Stomach (tissue), 9 donors: ENCODE measurements around the gene MMP14. TPM values are rescaled to one million over a fixed set of nuclear protein-coding genes. Genes with fewer than 3 reads are reported as not detected.
A peak's percentile ranks its signal among the peaks of the same experiment; 100 is the strongest.

Experiments
- DNase-seq, 2 donors: peaks; one replicate each; pipeline versions ENCODE4 v3.0.0 to v3.0.0-alpha.2; 2013 to 2019
- H3K27ac ChIP-seq, 5 donors: fragments of 200-600 bp in 4 of 5; sonication (generic) in 4 of 5; one replicate each; pipeline ENCODE4 v1.5.1; 2013 to 2019; ENCODE audit warnings: mild to moderate bottlenecking in 1 of 5, moderate library complexity in 1 of 5
- H3K27me3 ChIP-seq, 3 donors: fragments of 200-600 bp; sonication (generic); one replicate each; pipeline ENCODE4 v1.5.1; 2017 to 2019; ENCODE audit warnings: mixed run types in 1 of 3
- H3K36me3 ChIP-seq, 4 donors: fragments of 200-600 bp; sonication (generic); 1 replicate in 3 of 4; 2 replicates in 1 of 4; pipeline ENCODE4 v1.5.1; 2016 to 2019
- H3K4me1 ChIP-seq, 4 donors: fragments of 200-600 bp; sonication (generic); one replicate each; pipeline ENCODE4 v1.5.1; 2016 to 2019
- H3K4me3 ChIP-seq, 4 donors: fragments of 200-600 bp; sonication (generic) in 3 of 4; one replicate each; pipeline ENCODE4 v1.5.1; 2016 to 2019; ENCODE audit warnings: mild to moderate bottlenecking in 1 of 4
- H3K9me3 ChIP-seq, 4 donors: fragments of 200-600 bp; sonication (generic); one replicate each; pipeline ENCODE4 v1.5.1; 2016 to 2019
- EP300 ChIP-seq: sonication (generic); formaldehyde crosslinking; IDR thresholded peaks from one replicate; pipeline ENCODE4 v1.6.1; 2017; ENCODE audit warnings: antibody characterized with exemption
- POLR2A ChIP-seq, 4 donors: fragments of 450-650 bp; IDR thresholded peaks; one replicate each; pipeline ENCODE4 v1.6.1; 2016; ENCODE audit warnings: antibody characterized with exemption in 4 of 4, control low read depth in 2 of 4, mild to moderate bottlenecking in 1 of 4, moderate library complexity in 1 of 4
- POLR2AphosphoS5 ChIP-seq, 3 donors: sonication (generic); formaldehyde crosslinking; IDR thresholded peaks; one replicate each; pipeline ENCODE4 v1.6.1; 2016; ENCODE audit warnings: antibody characterized with exemption in 3 of 3
- WGBS, 5 donors: extraction: QIAGEN DNeasy Blood & Tissue Kit in 3 of 5; methylation state at CpG; one replicate each; pipeline versions ENCODE4 v1.1.5 to v1.1.7; 2013 to 2018; 5-methylcytosine and 5-hydroxymethylcytosine counted together
- intact Hi-C: fragments of 100-400 bp; cut with DNase I; formaldehyde crosslinking; loops from one replicate; pipeline ENCODE4 v1.15.1; 2023; ENCODE audit warnings: low total_unique reads
- polyA plus RNA-seq, 3 donors: library from polyadenylated mRNA; stranded (reverse); fragments of 200-250 nt; gene quantifications; one replicate each; pipeline ENCODE4 v1.2.3, GENCODE V29; 2013
- total RNA-seq, 5 donors: library from RNA; depleted of rRNA; stranded (reverse); fragments of >200 nt; gene quantifications; one replicate each; pipeline versions ENCODE4 v1.1.0 to v1.2.3, GENCODE V29; 2014 to 2016
- TF ChIP-seq, protein P1 (sequence below), 7 experiments: fragments of 450-650 bp in 4 of 7; fragments of 200-600 bp in 3 of 7; sonication (generic) in 3 of 7; IDR thresholded peaks; one replicate each; pipeline ENCODE4 v1.5.1; 2016 to 2019; ENCODE audit warnings: antibody characterized with exemption in 7 of 7, control low read depth in 2 of 7, mild to moderate bottlenecking in 1 of 7
- donor health status: healthy with polysubstance abuse.
- donor health status: Bipolar disorder and iron deficiency.
- donor health status: healthy.

Gene MMP14
- total and polyA plus RNA-seq, 8 donors, result 14.7 to 104 (median 38.1) TPM

DNA sequence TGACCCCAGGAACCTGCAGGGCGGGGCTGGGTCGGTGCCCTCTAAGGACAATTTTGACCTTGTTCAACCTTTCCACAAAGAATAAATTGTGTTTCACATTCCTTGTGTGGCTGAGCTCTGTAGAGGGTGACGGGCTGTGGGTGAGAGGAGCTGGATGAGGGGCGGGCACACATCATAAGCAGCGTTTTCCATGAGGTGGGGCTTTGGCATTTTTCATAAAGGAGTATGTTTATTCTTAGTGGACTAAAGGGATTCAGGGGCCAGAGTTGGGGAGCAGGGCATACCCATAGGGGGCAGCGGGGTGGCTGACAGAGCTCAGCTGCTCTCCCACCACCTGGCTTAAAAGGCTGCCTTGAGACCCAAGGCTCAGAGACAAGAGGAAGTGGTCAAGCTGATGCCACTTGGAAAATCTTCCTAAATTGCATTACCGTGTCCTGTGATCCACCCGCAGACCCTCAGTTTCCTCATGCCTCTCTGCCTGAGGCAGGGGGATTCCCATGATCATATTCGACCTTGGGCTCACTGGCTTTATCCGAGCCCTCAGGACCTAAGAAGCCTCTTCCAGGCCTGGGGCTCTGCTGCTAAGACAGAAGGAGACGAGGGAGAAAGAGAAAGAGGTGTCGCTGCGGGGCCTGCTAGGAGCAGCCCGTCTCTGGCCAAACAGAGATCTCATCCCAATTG is 11.4 kb downstream of the MMP14 start:
- Histone ChIP-seq H3K27me3 (no peaks in the 10 kb centered on the region), H3K27ac (peak overlapping the region; percentile 28 to 90 (median 88)), H3K4me3 (peak overlapping the region in 1 of 4 donors; percentile 13), H3K9me3 (no peaks in the 10 kb centered on the region), H3K4me1 (peaks cover 58 to 88% (median 66%) of the 10 kb centered on the region in 4 donors), H3K36me3 (peaks cover 41 to 44% (median 43%) of the 10 kb centered on the region in 4 donors)
- intact Hi-C loops, result loop anchor here (10.0 kb wide), 1 partner anchor 293 kb away; no protein-coding TSS in a partner anchor
- TF ChIP-seq POLR2A (IDR thresholded peaks at IDR 0.05) (no peak), EP300 (no peak), POLR2AphosphoS5 (IDR thresholded peaks at IDR 0.05) (no peak)
- TF ChIP-seq, protein P1, sequence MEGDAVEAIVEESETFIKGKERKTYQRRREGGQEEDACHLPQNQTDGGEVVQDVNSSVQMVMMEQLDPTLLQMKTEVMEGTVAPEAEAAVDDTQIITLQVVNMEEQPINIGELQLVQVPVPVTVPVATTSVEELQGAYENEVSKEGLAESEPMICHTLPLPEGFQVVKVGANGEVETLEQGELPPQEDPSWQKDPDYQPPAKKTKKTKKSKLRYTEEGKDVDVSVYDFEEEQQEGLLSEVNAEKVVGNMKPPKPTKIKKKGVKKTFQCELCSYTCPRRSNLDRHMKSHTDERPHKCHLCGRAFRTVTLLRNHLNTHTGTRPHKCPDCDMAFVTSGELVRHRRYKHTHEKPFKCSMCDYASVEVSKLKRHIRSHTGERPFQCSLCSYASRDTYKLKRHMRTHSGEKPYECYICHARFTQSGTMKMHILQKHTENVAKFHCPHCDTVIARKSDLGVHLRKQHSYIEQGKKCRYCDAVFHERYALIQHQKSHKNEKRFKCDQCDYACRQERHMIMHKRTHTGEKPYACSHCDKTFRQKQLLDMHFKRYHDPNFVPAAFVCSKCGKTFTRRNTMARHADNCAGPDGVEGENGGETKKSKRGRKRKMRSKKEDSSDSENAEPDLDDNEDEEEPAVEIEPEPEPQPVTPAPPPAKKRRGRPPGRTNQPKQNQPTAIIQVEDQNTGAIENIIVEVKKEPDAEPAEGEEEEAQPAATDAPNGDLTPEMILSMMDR (IDR thresholded peaks at IDR 0.05), result no peak
- peak in 1 of 2 donors; percentile 66 for DNase-seq
- WGBS, 5 donors, result 41 to 57% (median 55%) methylated on average over 14 of the region's 14 CpGs

DNA sequence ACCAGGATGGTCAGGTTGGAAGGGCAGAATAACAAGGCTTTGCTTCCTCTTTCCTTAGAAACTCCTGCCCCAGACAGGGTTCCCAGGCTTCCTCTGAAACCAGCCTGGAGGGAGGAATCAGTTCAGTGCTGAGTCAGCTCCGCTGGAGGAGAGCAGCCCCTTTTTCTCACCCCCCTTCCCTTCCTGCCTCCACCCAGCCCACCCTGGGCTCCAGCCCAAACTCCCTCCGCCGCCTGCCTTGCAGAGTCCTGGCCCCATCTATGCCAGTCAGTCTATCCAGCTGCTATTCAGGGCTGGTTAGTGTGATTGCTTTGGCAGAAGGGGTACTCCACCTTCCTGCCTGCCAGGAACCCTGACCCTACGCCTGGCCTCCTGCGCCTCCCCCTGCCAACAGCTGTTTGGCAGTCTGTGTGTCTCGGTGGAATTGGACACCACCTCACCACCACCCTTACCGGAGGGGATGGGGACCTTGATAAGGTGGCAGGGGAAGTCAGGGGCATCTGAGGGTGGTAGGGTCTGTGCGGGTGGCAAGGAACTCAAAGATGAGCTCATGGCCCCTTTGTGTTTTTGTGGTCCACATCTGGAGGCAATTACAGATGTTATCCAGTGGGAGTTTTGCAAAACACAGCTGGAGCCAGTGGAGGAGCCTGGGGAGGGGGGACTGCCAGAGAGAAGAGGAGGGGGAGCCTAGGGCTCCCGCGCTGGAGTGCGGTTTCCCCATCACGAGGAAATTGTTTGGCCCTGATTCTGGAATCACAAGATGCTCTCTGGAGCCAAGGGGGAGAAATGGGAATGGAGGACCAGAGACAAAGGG is 12.2 kb downstream of the MMP14 start:
- peak; percentile 44 to 94 for DNase-seq
- peak in 1 of 3 donors; percentile 51 for TF ChIP-seq POLR2AphosphoS5 (IDR thresholded peaks at IDR 0.05)
- TF ChIP-seq, protein P1 (IDR thresholded peaks at IDR 0.05), result no peak
- Histone ChIP-seq H3K4me1 (peaks cover 65 to 91% (median 72%) of the 10 kb centered on the region in 4 donors), H3K36me3 (peaks cover 33 to 37% (median 36%) of the 10 kb centered on the region in 4 donors), H3K27ac (peak overlapping the region; percentile 73 to 90 (median 88)), H3K4me3 (peak overlapping the region in 1 of 4 donors; percentile 13), H3K9me3 (no peaks in the 10 kb centered on the region), H3K27me3 (no peaks in the 10 kb centered on the region)
- intact Hi-C loops, result loop anchor here (10.0 kb wide), 1 partner anchor 294 kb away; no protein-coding TSS in a partner anchor
- WGBS, 5 donors, result 15 to 38% (median 25%) methylated on average over 12 of the region's 12 CpGs

DNA sequence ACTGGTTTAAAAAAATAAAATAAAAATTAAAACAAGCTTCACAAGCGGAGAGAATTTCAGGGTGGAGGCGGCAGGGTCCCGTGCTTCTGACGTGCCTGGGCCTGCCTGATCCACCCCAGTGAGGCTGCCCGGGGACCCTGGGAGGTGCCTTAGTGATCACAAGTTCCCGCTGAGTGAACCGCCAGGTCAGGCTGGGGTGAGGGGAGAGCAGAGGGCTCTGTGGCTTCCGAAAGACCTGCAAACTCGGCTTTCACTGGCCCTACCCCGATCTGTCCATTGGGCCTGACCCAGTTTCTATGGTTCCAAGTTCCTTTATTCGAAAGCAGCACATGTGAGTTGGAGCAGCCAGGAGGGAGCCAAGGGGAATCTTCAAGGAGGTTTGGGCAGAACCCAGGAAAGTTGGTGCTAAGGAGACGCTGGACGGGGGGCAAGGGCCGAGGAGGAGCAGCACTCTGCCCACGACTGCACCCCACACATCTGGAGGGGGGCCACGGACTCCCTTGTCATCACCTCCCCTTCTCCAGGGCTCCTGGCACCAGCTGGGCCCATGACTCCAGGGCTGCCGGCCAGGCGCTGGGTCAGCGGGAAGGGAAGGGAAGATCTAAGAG is 12.9 kb downstream of the MMP14 start:
- intact Hi-C loops, result loop anchor here (10.0 kb wide), 1 partner anchor 295 kb away; no protein-coding TSS in a partner anchor
- H3K4me1 ChIP-seq, result peaks cover 65 to 92% (median 74%) of the 10 kb centered on the region in 4 donors

More for the DNA sequence above, 12.9 kb downstream of the MMP14 start:
- Histone ChIP-seq H3K27ac (peak overlapping the region; percentile 66 to 90 (median 88)), H3K27me3 (no peaks in the 10 kb centered on the region), H3K36me3 (peaks cover 28 to 29% (median 28%) of the 10 kb centered on the region in 4 donors), H3K4me3 (no peak overlapping the region), H3K9me3 (no peaks in the 10 kb centered on the region)
- peak in 1 of 2 donors; percentile 38 for DNase-seq
- TF ChIP-seq POLR2AphosphoS5 (IDR thresholded peaks at IDR 0.05) (no peak), POLR2A (IDR thresholded peaks at IDR 0.05) (no peak), EP300 (no peak)
- TF ChIP-seq, protein P1 (IDR thresholded peaks at IDR 0.05), result no peak
- WGBS, 5 donors, result 53 to 66% (median 59%) methylated on average over 14 to 19 of the region's 19 CpGs
